Mammary microvascular endothelial cell (primary cell): ENCODE results near the gene CDKN1C. TPM values are rescaled to one million over a fixed set of nuclear protein-coding genes. Genes with fewer than 3 reads are reported as not detected.

ENCODE experiments used
- total RNA-seq: library from RNA; depleted of rRNA; stranded (reverse); fragments of >200 nt; gene quantifications from 2 replicates; pipeline ENCODE4 v1.2.3, GENCODE V29; 2015

CDKN1C gene
- total RNA-seq = 2.3 and 3.2 TPM in 2 replicates

DNA sequence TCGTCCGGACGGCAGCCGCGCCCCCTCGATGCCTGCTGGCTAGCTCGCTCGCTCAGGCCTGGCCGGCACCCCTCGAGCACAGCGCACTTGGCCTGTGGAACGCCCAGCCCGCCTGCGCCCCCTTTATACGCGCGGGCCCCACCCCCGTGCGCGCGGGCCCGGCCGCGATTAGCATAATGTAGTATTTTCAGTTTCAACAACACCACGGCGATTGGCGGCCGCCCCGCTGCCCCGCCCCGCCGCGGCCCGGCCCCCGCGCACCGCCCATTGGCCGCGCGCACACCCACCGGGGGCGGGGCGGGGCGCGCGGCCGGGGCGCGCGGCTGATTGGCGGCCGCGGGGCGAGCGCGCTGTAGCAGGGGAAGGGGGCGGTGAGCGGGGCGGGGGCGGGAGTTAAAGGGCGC, at the start of gene CDKN1C:
CDKN1C (minus strand) TSS at position 98 of the 404 bp plus-strand sequence. CDS start 319 bp downstream, outside the sequence.

DNA sequence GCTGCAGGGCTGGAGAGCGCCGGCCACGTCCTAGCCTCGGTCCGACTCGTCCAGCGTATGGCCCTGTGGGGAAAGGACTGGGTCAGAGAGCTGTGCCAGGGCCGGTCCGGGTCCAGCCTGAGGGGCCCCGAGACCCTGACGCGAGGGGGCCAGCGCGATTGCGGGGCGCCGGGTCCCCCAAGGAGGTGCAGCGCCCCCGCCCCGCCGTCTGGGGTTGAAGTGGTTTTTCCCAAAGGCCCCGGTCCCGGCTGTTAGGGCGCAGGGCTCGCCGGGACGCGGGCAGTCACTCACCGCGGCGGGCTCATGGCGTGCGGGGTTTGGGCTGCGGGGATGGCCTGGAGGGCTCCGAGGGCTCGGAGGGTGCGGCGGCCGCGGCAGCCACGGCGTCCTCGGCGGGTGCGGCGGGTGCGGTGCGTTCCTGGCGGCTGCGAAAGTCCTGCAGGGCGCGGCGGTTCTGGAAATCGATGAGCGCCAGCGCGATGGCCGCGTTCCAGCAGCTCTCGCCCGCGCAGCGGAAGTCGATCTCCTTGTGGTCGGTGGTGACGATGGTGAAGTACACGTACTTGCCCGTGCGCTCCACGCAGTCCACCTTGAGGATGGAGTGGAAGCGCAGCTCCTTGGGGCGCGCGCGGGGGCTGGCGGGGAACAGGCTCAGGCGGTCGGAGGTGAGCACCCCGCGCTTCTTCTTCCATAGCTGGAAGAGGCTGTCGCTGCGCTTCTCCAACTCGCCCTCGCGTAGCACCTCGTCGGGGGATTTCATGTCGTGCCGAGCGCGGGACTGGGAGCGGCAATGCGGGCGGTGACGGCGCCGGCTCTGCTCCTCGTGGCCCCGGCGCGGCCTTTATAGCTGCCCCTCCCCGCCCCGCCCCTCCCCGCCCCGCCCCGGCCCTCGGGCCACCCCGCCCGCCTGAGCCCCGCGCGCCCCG, 43.3 kb upstream of the CDKN1C start, which contains the start of gene PHLDA2:
PHLDA2 (minus strand) TSS at position 816 of the 926 bp plus-strand sequence; CDS start at position 760, 56 bp downstream.

Other genes starting within 250 kb of the CDKN1C start
- 0.07 and 0.10 TPM in 2 replicates for gene KCNQ1OT1, start 185.8 kb downstream of the CDKN1C start, total RNA-seq
- 51.2 and 66.8 TPM in 2 replicates for gene PHLDA2, start 43.6 kb upstream of the CDKN1C start, total RNA-seq
- gene NAP1L4, start 106.6 kb upstream of the CDKN1C start, total RNA-seq = 98.7 and 101 TPM in 2 replicates
- 40.9 and 44.1 TPM in 2 replicates for gene CARS1, start 171.6 kb upstream of the CDKN1C start, total RNA-seq